ENCODE measurements around the gene METRNL. TPM values are rescaled to one million over a fixed set of nuclear protein-coding genes. Genes with fewer than 3 reads are reported as not detected.

Gene METRNL
- total RNA-seq, 1 donor from 2014 or later = 156 TPM

- no peak overlapping the region for H3K27ac ChIP-seq
- H3K36me3 ChIP-seq = peaks cover 0 to 37% of the 10 kb centered on the region in 2 donors
- H3K27me3 ChIP-seq = no peaks in the 10 kb centered on the region
- TF ChIP-seq POLR2AphosphoS5 (IDR thresholded peaks at IDR 0.05; ENCODE audit: insufficient read depth in 1 of 2, low read depth in 1 of 2) = peak in 1 of 2 donors; percentile 25
- no peak for TF ChIP-seq POLR2A (IDR thresholded peaks at IDR 0.05)
- intact Hi-C loops (cut with DNase I) = no loop called here
- no peaks in the 10 kb centered on the region for H3K9me3 ChIP-seq
- DNase-seq (ENCODE audit: extremely low spot score in 2 of 2) = no peak
- H3K4me1 ChIP-seq = peaks cover 68% of the 10 kb centered on the region
- no peak overlapping the region for H3K4me3 ChIP-seq
Measured at GRCh38 chr17:83096401-83097224, 17.2 kb downstream of the METRNL start.

DNA sequence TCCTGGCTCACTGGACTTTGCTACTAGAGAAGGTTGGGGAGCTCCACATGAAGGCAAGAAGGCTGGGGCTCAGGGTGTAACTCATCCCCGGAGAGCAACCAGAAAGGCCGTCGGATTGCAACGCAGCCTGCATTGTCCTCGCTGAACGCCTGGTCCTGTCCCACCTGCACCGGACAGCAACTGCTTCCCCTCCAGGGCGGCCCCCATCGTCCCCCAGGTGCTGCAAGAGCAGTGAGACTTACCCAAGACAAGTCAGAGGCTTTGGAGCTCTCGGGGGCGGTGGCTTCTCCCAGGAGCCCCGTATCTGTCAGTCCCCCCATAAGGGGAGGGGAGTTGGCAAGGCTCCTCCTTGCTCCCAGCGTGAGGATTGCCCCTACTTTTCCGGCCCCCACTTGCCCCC lies 18.4 kb downstream of the METRNL start:
- Histone ChIP-seq H3K4me1 (peaks cover 63% of the 10 kb centered on the region), H3K36me3 (peaks cover 0 to 37% of the 10 kb centered on the region in 2 donors), H3K4me3 (no peak overlapping the region), H3K9me3 (no peaks in the 10 kb centered on the region), H3K27me3 (no peaks in the 10 kb centered on the region), H3K27ac (peak overlapping the region; percentile 73)
- no peak for TF ChIP-seq POLR2A (IDR thresholded peaks at IDR 0.05)
- TF ChIP-seq POLR2AphosphoS5 (IDR thresholded peaks at IDR 0.05; ENCODE audit: insufficient read depth in 1 of 2, low read depth in 1 of 2) = peak in 1 of 2 donors; percentile 19
- no peak for TF ChIP-seq CTCF (IDR thresholded peaks at IDR 0.05)
- DNase-seq (ENCODE audit: extremely low spot score in 2 of 2) = no peak
- intact Hi-C loops (cut with DNase I) = no loop called here

GRCh38 chr17:83098241-83099085 lies 19.1 kb downstream of the METRNL start:
- DNase-seq (ENCODE audit: extremely low spot score in 2 of 2) = no peak
- peaks cover 0 to 32% of the 10 kb centered on the region in 2 donors for H3K36me3 ChIP-seq
- no peak for TF ChIP-seq CTCF (IDR thresholded peaks at IDR 0.05)
- peak in 1 of 2 donors; percentile 37 for TF ChIP-seq POLR2AphosphoS5 (IDR thresholded peaks at IDR 0.05; ENCODE audit: insufficient read depth in 1 of 2, low read depth in 1 of 2)
- H3K4me1 ChIP-seq = peaks cover 60% of the 10 kb centered on the region
- peak overlapping the region; percentile 73 for H3K27ac ChIP-seq
- H3K27me3 ChIP-seq = no peaks in the 10 kb centered on the region
- no peaks in the 10 kb centered on the region for H3K9me3 ChIP-seq
- intact Hi-C loops (cut with DNase I) = no loop called here
- H3K4me3 ChIP-seq = peak overlapping the region in 1 of 2 donors; percentile 16

GRCh38 chr17:83099086-83099555 lies 19.7 kb downstream of the METRNL start:
- no peak for TF ChIP-seq CTCF (IDR thresholded peaks at IDR 0.05)
- no peak for TF ChIP-seq POLR2A (IDR thresholded peaks at IDR 0.05)
- no peak for TF ChIP-seq POLR2AphosphoS5 (IDR thresholded peaks at IDR 0.05; ENCODE audit: insufficient read depth in 1 of 2, low read depth in 1 of 2)
- intact Hi-C loops (cut with DNase I) = no loop called here
- no peak for DNase-seq (ENCODE audit: extremely low spot score in 2 of 2)
- Histone ChIP-seq H3K27me3 (no peaks in the 10 kb centered on the region), H3K4me3 (peak overlapping the region; percentile 16 to 31), H3K27ac (peak overlapping the region; percentile 73), H3K36me3 (peaks cover 0 to 26% of the 10 kb centered on the region in 2 donors), H3K9me3 (no peaks in the 10 kb centered on the region), H3K4me1 (peaks cover 60% of the 10 kb centered on the region)

- H3K27me3 ChIP-seq = no peaks in the 10 kb centered on the region
- TF ChIP-seq CTCF (IDR thresholded peaks at IDR 0.05) (no peak), POLR2AphosphoS5 (IDR thresholded peaks at IDR 0.05; ENCODE audit: insufficient read depth in 1 of 2, low read depth in 1 of 2) (peak in 1 of 2 donors; percentile 60)
- no peaks in the 10 kb centered on the region for H3K9me3 ChIP-seq
- H3K4me1 ChIP-seq = peaks cover 63% of the 10 kb centered on the region
- no peak for DNase-seq (ENCODE audit: extremely low spot score in 2 of 2)
- H3K27ac ChIP-seq = peak overlapping the region; percentile 73
- H3K36me3 ChIP-seq = peaks cover 0 to 20% of the 10 kb centered on the region in 2 donors
- H3K4me3 ChIP-seq = peak overlapping the region; percentile 31 to 33
- intact Hi-C loops (cut with DNase I) = no loop called here
Measured at GRCh38 chr17:83099570-83100181, 20.3 kb downstream of the METRNL start.
